ENCODE measurements around the gene ADAMTS12.

The ADAMTS12 gene

DNA sequence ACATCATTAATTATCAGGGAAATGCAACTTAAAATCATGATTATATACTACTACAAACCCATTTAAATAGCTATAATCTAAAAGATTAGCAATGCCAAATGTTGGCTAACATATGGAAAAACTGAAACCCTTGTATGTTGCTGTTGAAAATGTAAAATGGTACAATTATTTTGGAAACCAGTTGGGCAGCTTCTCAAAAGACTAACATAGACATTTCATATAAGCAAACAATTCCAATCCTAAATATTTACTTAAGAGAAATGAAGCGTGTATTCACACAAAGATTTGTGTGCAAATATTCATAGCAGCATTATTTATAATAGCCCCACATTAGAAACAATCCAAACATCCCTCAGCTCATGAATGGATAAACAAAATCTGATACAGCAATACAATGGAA, 106.2 kb downstream of the ADAMTS12 start:
- no peak overlapping the region for H3K4me3 ChIP-seq (ENCODE audit: low read depth, low read length)
- DNase-seq (ENCODE audit: low read depth), result no peak
- TF ChIP-seq, protein P1, sequence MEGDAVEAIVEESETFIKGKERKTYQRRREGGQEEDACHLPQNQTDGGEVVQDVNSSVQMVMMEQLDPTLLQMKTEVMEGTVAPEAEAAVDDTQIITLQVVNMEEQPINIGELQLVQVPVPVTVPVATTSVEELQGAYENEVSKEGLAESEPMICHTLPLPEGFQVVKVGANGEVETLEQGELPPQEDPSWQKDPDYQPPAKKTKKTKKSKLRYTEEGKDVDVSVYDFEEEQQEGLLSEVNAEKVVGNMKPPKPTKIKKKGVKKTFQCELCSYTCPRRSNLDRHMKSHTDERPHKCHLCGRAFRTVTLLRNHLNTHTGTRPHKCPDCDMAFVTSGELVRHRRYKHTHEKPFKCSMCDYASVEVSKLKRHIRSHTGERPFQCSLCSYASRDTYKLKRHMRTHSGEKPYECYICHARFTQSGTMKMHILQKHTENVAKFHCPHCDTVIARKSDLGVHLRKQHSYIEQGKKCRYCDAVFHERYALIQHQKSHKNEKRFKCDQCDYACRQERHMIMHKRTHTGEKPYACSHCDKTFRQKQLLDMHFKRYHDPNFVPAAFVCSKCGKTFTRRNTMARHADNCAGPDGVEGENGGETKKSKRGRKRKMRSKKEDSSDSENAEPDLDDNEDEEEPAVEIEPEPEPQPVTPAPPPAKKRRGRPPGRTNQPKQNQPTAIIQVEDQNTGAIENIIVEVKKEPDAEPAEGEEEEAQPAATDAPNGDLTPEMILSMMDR (IDR thresholded peaks at IDR 0.05; ENCODE audit: low read depth, low read length, missing control alignments), result no peak

DNA sequence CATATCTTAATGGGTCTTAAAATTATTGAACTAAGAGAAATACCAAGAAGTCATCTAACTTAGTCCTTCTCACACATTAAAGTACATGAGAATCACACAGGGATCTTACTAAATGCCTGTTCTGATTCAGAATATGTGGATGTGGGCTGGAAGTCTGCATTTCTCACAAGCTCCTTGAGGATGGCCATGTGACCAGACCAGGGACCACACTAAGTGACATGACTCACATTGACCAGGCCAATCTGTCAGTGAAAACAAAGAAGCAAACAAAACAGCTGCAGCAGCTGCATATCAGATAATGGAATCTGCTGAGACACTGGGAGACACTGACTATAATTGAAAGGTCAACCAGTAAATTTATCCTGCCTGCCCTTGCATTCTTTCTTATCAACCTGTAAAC, 110.5 kb downstream of the ADAMTS12 start:
- TF ChIP-seq, protein P1 (IDR thresholded peaks at IDR 0.05; ENCODE audit: low read depth, low read length, missing control alignments), result no peak
- H3K4me3 ChIP-seq (ENCODE audit: low read depth, low read length), result no peak overlapping the region
- no peak for DNase-seq (ENCODE audit: low read depth)

DNA sequence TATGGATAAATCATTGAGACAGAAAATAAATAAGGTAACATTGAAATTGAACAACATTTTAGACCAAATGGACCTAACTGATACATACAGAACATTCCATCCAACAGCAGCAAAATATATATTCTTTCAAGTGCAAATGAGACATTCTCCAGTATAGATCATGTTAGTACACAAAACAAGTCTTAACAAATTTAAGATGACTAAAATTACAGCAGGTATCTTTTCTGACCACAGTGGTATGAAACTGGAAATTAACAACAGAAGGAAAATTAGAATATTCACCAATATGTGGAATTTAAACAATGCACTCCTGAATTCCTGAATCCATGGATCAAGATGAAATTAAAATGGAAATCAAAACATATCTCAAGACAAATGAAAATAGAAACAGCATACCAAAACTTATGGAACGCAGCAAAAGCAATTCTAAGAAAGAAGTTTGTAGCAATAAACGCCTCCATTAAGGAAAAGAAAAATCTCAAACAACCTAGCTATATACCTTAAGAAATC, 115.6 kb downstream of the ADAMTS12 start:
- TF ChIP-seq, protein P1 (IDR thresholded peaks at IDR 0.05; ENCODE audit: low read depth, low read length, missing control alignments), result no peak
- no peak for DNase-seq (ENCODE audit: low read depth)
- no peak overlapping the region for H3K4me3 ChIP-seq (ENCODE audit: low read depth, low read length)

DNA sequence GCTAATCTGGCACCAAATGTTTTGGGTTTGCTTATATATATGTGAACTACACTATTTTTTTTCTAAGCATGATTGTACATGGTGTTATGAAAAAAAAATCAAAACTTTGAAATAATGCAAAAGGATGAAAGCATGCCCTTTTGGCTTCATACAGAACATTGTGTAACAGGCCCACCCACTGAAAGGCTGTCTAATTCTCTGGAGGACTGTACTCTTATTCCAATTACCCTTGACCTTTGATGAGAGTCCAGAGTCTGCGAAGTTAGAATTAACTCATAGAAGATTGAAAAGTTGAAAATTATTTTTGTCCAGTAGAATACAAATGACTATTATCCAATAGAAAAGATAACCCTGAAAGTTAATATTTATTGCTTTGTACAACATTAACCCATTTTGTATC, 117.4 kb downstream of the ADAMTS12 start:
- DNase-seq (ENCODE audit: low read depth), result no peak
- TF ChIP-seq, protein P1 (IDR thresholded peaks at IDR 0.05; ENCODE audit: low read depth, low read length, missing control alignments), result no peak

DNA sequence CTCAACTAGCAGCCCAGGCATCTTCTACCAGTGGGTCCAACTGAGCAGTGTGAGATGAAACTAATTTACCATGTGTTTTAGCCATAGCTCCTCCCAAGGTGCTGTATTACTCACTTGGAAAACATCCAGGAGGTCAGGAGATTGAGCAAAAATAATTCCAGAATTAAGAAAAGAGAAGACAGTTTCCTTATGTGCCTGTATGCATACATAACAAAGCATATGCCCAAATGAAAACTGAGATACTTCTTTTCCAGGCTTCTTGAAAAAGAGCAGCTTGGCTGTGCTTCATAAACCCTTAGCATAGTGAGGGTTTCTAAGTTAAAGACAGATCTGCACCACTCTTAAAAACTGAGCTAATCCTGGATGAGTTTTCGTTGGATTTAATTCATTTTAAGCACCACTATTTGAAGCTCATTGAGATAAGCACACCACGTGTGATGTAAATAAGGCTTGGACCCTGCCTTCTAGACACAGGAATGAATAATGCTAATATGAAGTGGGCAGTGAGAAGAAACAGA, 119.4 kb downstream of the ADAMTS12 start:
- no peak overlapping the region for H3K4me3 ChIP-seq (ENCODE audit: low read depth, low read length)
- TF ChIP-seq, protein P1 (IDR thresholded peaks at IDR 0.05; ENCODE audit: low read depth, low read length, missing control alignments), result no peak
- DNase-seq (ENCODE audit: low read depth), result no peak

More for the DNA sequence above, 117.4 kb downstream of the ADAMTS12 start:
- no peak overlapping the region for H3K4me3 ChIP-seq (ENCODE audit: low read depth, low read length)

DNA sequence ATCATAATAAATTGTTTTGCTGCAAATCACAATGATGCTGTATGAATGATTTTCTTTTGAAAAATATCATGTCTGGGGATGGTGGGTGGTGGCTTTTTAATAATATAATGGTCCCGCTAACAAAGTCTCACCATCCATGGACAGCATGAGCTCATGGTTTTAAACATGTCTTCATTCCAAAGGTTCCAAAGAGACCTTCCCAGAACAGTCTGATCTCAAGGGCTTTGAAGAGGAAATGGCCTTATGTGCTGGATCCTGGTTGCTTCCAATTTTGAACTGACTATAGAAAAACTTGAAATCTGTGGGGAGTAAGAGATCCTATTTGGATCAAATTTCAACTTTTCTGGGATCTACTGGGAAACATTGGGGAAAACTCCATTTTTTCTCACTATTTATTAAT, 121.8 kb downstream of the ADAMTS12 start:
- DNase-seq (ENCODE audit: low read depth), result no peak
- TF ChIP-seq, protein P1 (IDR thresholded peaks at IDR 0.05; ENCODE audit: low read depth, low read length, missing control alignments), result no peak
- no peak overlapping the region for H3K4me3 ChIP-seq (ENCODE audit: low read depth, low read length)

DNA sequence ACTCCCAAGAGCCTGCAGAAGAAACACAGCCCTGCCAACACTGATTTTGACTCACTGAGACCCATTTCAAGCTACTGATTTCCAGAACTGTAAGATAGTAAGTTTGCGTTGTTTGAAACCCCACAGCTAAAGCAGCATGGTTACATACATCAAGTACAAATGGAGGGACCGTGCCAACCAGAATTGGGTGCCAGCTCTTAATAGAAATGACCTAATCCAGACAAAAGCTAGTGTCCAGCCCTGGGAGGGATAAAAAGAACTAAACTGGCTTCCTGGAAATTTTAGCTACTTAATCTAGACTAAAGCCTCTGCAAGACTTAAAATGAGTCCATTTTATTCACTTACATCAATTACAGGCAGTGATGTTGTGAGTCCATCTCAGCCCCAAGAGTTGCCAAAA, 122.6 kb downstream of the ADAMTS12 start:
- no peak for DNase-seq (ENCODE audit: low read depth)
- H3K4me3 ChIP-seq (ENCODE audit: low read depth, low read length), result no peak overlapping the region
- TF ChIP-seq, protein P1 (IDR thresholded peaks at IDR 0.05; ENCODE audit: low read depth, low read length, missing control alignments), result no peak
